ENCODE measurements around the gene RAB18. TPM values are rescaled to one million over a fixed set of nuclear protein-coding genes. Genes with fewer than 3 reads are reported as not detected.

RAB18 gene
- total RNA-seq, 1 experiment from 2014 or later = 68.1 TPM

- no peak overlapping the region for H3K4me2 ChIP-seq (ENCODE audit: low read length)
- no peaks in the 10 kb centered on the region for H3K9me3 ChIP-seq (ENCODE audit: control insufficient read depth in 1 of 2, insufficient read depth in 1 of 2, low read depth in 1 of 2, low read length in 2 of 2)
- DNase-seq (ENCODE audit: low read depth, low spot score) = no peak
- RAD21 ChIA-PET (ENCODE audit: low non-redundant PET in 1 of 2, low total read pairs in 2 of 2, uncharacterized antibody in 2 of 2, unreplicated experiment in 2 of 2) = interaction anchor here in 1 of 2 experiments (0.7 kb wide), 1 partner anchor 11 kb away, joined by 4 read pairs; no protein-coding TSS in a partner anchor
- no peak for TF ChIP-seq EZH2phosphoT487 (IDR thresholded peaks at IDR 0.05; ENCODE audit: borderline replicate concordance)
- no peak for TF ChIP-seq EZH2 (IDR thresholded peaks at IDR 0.05)
- no peak for TF ChIP-seq ELF1 (IDR thresholded peaks at IDR 0.05; ENCODE audit: borderline replicate concordance, low read depth)
- TF ChIP-seq ZFX (IDR thresholded peaks at IDR 0.05) = no peak
- no peak for TF ChIP-seq ATF3 (IDR thresholded peaks at IDR 0.05)
- no peak for TF ChIP-seq EGR1 (IDR thresholded peaks at IDR 0.05; ENCODE audit: low read depth)
- TF ChIP-seq REST (IDR thresholded peaks at IDR 0.05; ENCODE audit: low read depth) = no peak
- no peak for TF ChIP-seq TCF7L2 (IDR thresholded peaks at IDR 0.05; ENCODE audit: borderline replicate concordance, extremely low read depth, insufficient read depth, insufficient read length)
- no peak for TF ChIP-seq JUND (IDR thresholded peaks at IDR 0.05)
- TF ChIP-seq SIN3A (IDR thresholded peaks at IDR 0.05; ENCODE audit: low read depth) = no peak
- TF ChIP-seq CBX3 (IDR thresholded peaks at IDR 0.05; ENCODE audit: low read depth) = no peak
- no peak for TF ChIP-seq SRF (IDR thresholded peaks at IDR 0.05; ENCODE audit: low read depth)
- no peak for TF ChIP-seq CTCF (IDR thresholded peaks at IDR 0.05 in 2 of 3, conservative IDR thresholded peaks at IDR 0.05 in 1 of 3; ENCODE audit: borderline replicate concordance in 1 of 3, insufficient read depth in 1 of 3, low read depth in 2 of 3, low read length in 2 of 3)
- no peak for TF ChIP-seq CEBPB (IDR thresholded peaks at IDR 0.05; ENCODE audit: low read depth)
- no peak for TF ChIP-seq POLR2A (IDR thresholded peaks at IDR 0.05; ENCODE audit: borderline replicate concordance, extremely low read depth, insufficient read depth, insufficient read length)
- TF ChIP-seq YY1 (IDR thresholded peaks at IDR 0.05; ENCODE audit: extremely low read depth, insufficient replicate concordance, low read depth, low read length) = no peak
- TF ChIP-seq POLR2AphosphoS5 (IDR thresholded peaks at IDR 0.05; ENCODE audit: low read depth, low read length) = no peak
- TF ChIP-seq FOSL1 (IDR thresholded peaks at IDR 0.05; ENCODE audit: low read depth) = no peak
- no peak overlapping the region for H3K9ac ChIP-seq (ENCODE audit: low read length)
- no TSS peak for BruUV-seq (replicated peaks)
- H3K9me2 ChIP-seq (ENCODE audit: insufficient read depth) = no peaks in the 10 kb centered on the region
- no peak overlapping the region for H3K4me3 ChIP-seq (replicated peaks in 1 of 2; ENCODE audit: low read depth in 1 of 2, low read length in 2 of 2)
- intact Hi-C loops (cut with micrococcal nuclease) = no loop called here
- peaks cover 17% of the 10 kb centered on the region; the same call in 1 of the 2 replicates for H4K20me1 ChIP-seq (ENCODE audit: insufficient read depth)
- peaks cover 99% of the 10 kb centered on the region for H3K79me2 ChIP-seq (ENCODE audit: insufficient read depth, low read length)
- no peak overlapping the region for H3K27ac ChIP-seq (ENCODE audit: low read depth, low read length)
- H3K36me3 ChIP-seq (ENCODE audit: control insufficient read depth in 1 of 2, insufficient read depth in 2 of 2, low read length in 2 of 2) = peaks cover 6 to 7% of the 10 kb centered on the region in 2 experiments; a peak in 1 of 4 replicates
- POLR2A ChIA-PET = no interaction called here
- H3K27me3 ChIP-seq (ENCODE audit: insufficient read depth, low read length) = no peaks in the 10 kb centered on the region
- no peak for ATAC-seq
- no peak overlapping the region for H2AFZ ChIP-seq (ENCODE audit: low read depth, low read length, poor library complexity, severe bottlenecking)
- CTCF ChIA-PET = no interaction called here
- no peaks in the 10 kb centered on the region for H3K4me1 ChIP-seq (ENCODE audit: control insufficient read depth in 1 of 2, insufficient read depth in 2 of 2, low read length in 2 of 2)
Measured at GRCh38 chr10:27518261-27518660, 14.2 kb downstream of the RAB18 start.

All from HCT116 (cell line).